PC-3 (cell line): Measurements from ENCODE around the gene MYBPH. TPM values are rescaled to one million over a fixed set of nuclear protein-coding genes. Genes with fewer than 3 reads are reported as not detected.

Experiments used
- ATAC-seq: fragments of 200-7000 bp; cut with Tn5 transposase; 2 replicates; pipeline ENCODE4 v1.9.1; 2020; ENCODE audit warnings: mild to moderate bottlenecking, moderate library complexity
- BruUV-seq: library from RNA; stranded (reverse); fragments of 400-500 nt; replicated peaks from 2 replicates; lab custom pipeline; 2021; lab: Mats Ljungman, UMichigan
- CTCF ChIA-PET: fragments of 300-600 bp; sonication (Branson Sonifier 250); formaldehyde crosslinking; loops from one replicate; lab custom pipeline; 2022; ENCODE audit warnings: antibody characterized with exemption; lab: Charles Lee
- POLR2A ChIA-PET: fragments of 300-600 bp; sonication (Branson Sonifier 250); formaldehyde crosslinking; loops from one replicate; lab custom pipeline; 2022; ENCODE audit warnings: antibody characterized with exemption; ENCODE audit not compliant: unreplicated experiment; lab: Charles Lee
- DNase-seq: peaks from one replicate; pipeline ENCODE4 v3.0.0-alpha.2; 2015
- H2AFZ ChIP-seq: fragments of 300-600 bp; sonication (generic); 2 replicates; pipeline ENCODE4 v1.6.0; 2016; ENCODE audit warnings: antibody characterized with exemption, low read length
- H3F3A ChIP-seq: fragments of 300-600 bp; sonication (generic); one replicate; pipeline ENCODE4 v1.6.0; 2017; ENCODE audit warnings: antibody characterized with exemption, low read length, control low read depth, mild to moderate bottlenecking; ENCODE audit not compliant: unreplicated experiment
- H3K27ac ChIP-seq: fragments of 300-600 bp; sonication (generic); 2 replicates; pipeline ENCODE4 v1.5.1; 2016; ENCODE audit warnings: mild to moderate bottlenecking, low read length
- H3K27me3 ChIP-seq: fragments of 300-600 bp; sonication (generic); 2 replicates; pipeline ENCODE4 v1.6.1; 2016; ENCODE audit warnings: low read length, mixed read lengths
- H3K36me3 ChIP-seq: fragments of 300-600 bp; sonication (generic); 2 replicates; pipeline ENCODE4 v1.6.1; 2016; ENCODE audit warnings: low read depth, mixed run types, low read length, mixed read lengths
- H3K4me1 ChIP-seq: fragments of 300-600 bp; sonication (generic); 2 replicates; pipeline ENCODE4 v1.5.1; 2016; ENCODE audit warnings: low read length; ENCODE audit not compliant: insufficient read depth
- H3K4me2 ChIP-seq: fragments of 300-600 bp; sonication (generic); 2 replicates; pipeline ENCODE4 v1.6.0; 2016; ENCODE audit warnings: low read length
- H3K4me3 ChIP-seq: fragments of 300-600 bp; sonication (generic); 2 replicates; pipeline ENCODE4 v1.5.1; 2016; ENCODE audit warnings: mild to moderate bottlenecking, low read length, mixed read lengths
- H3K79me2 ChIP-seq: fragments of 300-600 bp; sonication (generic); 2 replicates; pipeline ENCODE4 v1.6.1; 2017; ENCODE audit warnings: low read length, mixed read lengths
- H3K9ac ChIP-seq: fragments of 300-600 bp; sonication (generic); 2 replicates; pipeline ENCODE4 v1.6.0; 2016; ENCODE audit warnings: mild to moderate bottlenecking, low read length
- H3K9me2 ChIP-seq: fragments of 300-600 bp; sonication (generic); replicated peaks from 2 replicates; pipeline ENCODE4 v1.6.1; 2016; ENCODE audit warnings: mixed run types, low read length, mixed read lengths
- H3K9me3 ChIP-seq: fragments of 300-600 bp; sonication (generic); 2 replicates; pipeline ENCODE4 v1.6.1; 2016; ENCODE audit warnings: low read length, mixed read lengths
- H4K20me1 ChIP-seq: fragments of 300-600 bp; sonication (generic); 2 replicates; pipeline ENCODE4 v1.6.1; 2016; ENCODE audit warnings: low read length, mixed read lengths
- CTCF ChIP-seq: fragments of 300-600 bp; sonication (generic); conservative IDR thresholded peaks from 2 replicates; pipeline ENCODE4 v1.5.1; 2017; ENCODE audit warnings: antibody characterized with exemption, low read depth, mild to moderate bottlenecking, low read length
- EZH2 ChIP-seq: fragments of 300-600 bp; sonication (generic); IDR thresholded peaks from one replicate; pipeline ENCODE4 v1.6.1; 2017; ENCODE audit warnings: antibody characterized with exemption, mild to moderate bottlenecking, low read length; ENCODE audit not compliant: unreplicated experiment
- EZH2phosphoT487 ChIP-seq: fragments of 300-600 bp; sonication (generic); IDR thresholded peaks from 2 replicates; pipeline ENCODE4 v1.6.1; 2018; ENCODE audit warnings: mild to moderate bottlenecking, antibody characterized with exemption, low read length, borderline replicate concordance
- intact Hi-C: fragments of 100-400 bp; cut with micrococcal nuclease; formaldehyde crosslinking; loops from 2 replicates; pipeline ENCODE4 v1.9.0; 2023
- total RNA-seq: library from RNA; depleted of rRNA; stranded (reverse); fragments of >200 nt; gene quantifications from 2 replicates; pipeline ENCODE4 v1.2.3, GENCODE V29; 2014

Gene MYBPH
- total RNA-seq, 1 experiment from 2014 or later: not detected

- H3K4me1 ChIP-seq: no peaks in the 10 kb centered on the region
- H4K20me1 ChIP-seq: no peaks in the 10 kb centered on the region
- no peak overlapping the region for H3K4me2 ChIP-seq
- H3K27ac ChIP-seq: no peak overlapping the region
- DNase-seq (no peak), ATAC-seq (no peak)
- H3K27me3 ChIP-seq: peaks cover 19% of the 10 kb centered on the region; the same call in 1 of the 2 replicates
- ChIA-PET POLR2A (no interaction called here), CTCF (no interaction called here)
- no TSS peak for BruUV-seq
- H2AFZ ChIP-seq: no peak overlapping the region
- TF ChIP-seq EZH2 (no peak), CTCF (no peak), EZH2phosphoT487 (no peak)
- H3F3A ChIP-seq: no peaks in the 10 kb centered on the region
- H3K4me3 ChIP-seq: no peak overlapping the region
- H3K9me2 ChIP-seq: no peaks in the 10 kb centered on the region
- no peak overlapping the region for H3K9ac ChIP-seq
- H3K79me2 ChIP-seq: no peaks in the 10 kb centered on the region
- intact Hi-C loops: no loop called here
- H3K9me3 ChIP-seq: no peaks in the 10 kb centered on the region
- no peaks in the 10 kb centered on the region for H3K36me3 ChIP-seq
Observed at GRCh38 chr1:203186091-203186445, 10.4 kb upstream of the MYBPH start.

DNA sequence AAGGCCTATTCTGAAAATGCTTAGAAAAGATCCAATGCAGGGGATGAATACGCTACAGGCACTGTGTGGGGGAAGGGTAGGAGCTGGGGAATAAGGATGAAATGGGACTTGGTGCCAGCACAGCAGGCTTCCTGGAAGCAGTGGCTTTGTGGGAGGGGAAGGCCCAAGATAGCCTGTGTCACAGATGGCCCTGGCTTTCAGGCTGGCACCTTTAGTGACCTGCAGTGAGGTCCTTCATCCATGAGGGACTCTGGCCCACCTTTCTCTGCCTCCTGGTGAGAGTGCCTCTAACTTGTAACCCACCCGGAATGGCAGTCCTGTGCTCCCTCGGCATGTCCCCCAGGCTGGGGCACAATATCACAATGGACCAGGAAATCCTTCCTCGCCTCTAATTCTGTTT, 10.0 kb upstream of the MYBPH start:
- BruUV-seq: no TSS peak
- intact Hi-C loops: no loop called here
- no peak overlapping the region for H3K9ac ChIP-seq
- H3K27ac ChIP-seq: no peak overlapping the region
- no peak overlapping the region for H2AFZ ChIP-seq
- H3K79me2 ChIP-seq: no peaks in the 10 kb centered on the region
- H3K36me3 ChIP-seq: no peaks in the 10 kb centered on the region
- no peak overlapping the region for H3K4me3 ChIP-seq
- no peaks in the 10 kb centered on the region for H3F3A ChIP-seq
- H3K9me2 ChIP-seq: no peaks in the 10 kb centered on the region
- H4K20me1 ChIP-seq: no peaks in the 10 kb centered on the region
- POLR2A ChIA-PET: no interaction called here
- TF ChIP-seq CTCF: no peak
- TF ChIP-seq EZH2: no peak
- no peak for TF ChIP-seq EZH2phosphoT487
- H3K9me3 ChIP-seq: no peaks in the 10 kb centered on the region
- no peak overlapping the region for H3K4me2 ChIP-seq
- CTCF ChIA-PET: no interaction called here
- no peaks in the 10 kb centered on the region for H3K4me1 ChIP-seq
- DNase-seq: no peak
- no peak for ATAC-seq
- H3K27me3 ChIP-seq: peaks cover 19% of the 10 kb centered on the region; the same call in 1 of the 2 replicates

- ChIA-PET POLR2A (no interaction called here), CTCF (no interaction called here)
- H3K36me3 ChIP-seq: no peaks in the 10 kb centered on the region
- no peak overlapping the region for H3K27ac ChIP-seq
- TF ChIP-seq CTCF: no peak
- TF ChIP-seq EZH2: no peak
- TF ChIP-seq EZH2phosphoT487: no peak
- no TSS peak for BruUV-seq
- H4K20me1 ChIP-seq: no peaks in the 10 kb centered on the region
- intact Hi-C loops: no loop called here
- H3K9ac ChIP-seq: no peak overlapping the region
- H3K4me2 ChIP-seq: no peak overlapping the region
- no peaks in the 10 kb centered on the region for H3F3A ChIP-seq
- H2AFZ ChIP-seq: no peak overlapping the region
- peaks cover 18% of the 10 kb centered on the region; the same call in 1 of the 2 replicates for H3K27me3 ChIP-seq
- no peaks in the 10 kb centered on the region for H3K4me1 ChIP-seq
- H3K9me2 ChIP-seq: no peaks in the 10 kb centered on the region
- H3K9me3 ChIP-seq: no peaks in the 10 kb centered on the region
- no peaks in the 10 kb centered on the region for H3K79me2 ChIP-seq
- DNase-seq (no peak), ATAC-seq (no peak)
- no peak overlapping the region for H3K4me3 ChIP-seq
Observed at GRCh38 chr1:203185061-203185461, 9.4 kb upstream of the MYBPH start.
